Right hindlimb (tissue), 1 donor: Measurements from ENCODE around the gene MNS1.
"Not testable (repeated sequence)": the region's sequence is repeated elsewhere in the genome, so short reads cannot be mapped to it uniquely, and the experiment has no call there.

ENCODE experiments used
- DNase-seq: peaks from one replicate; pipeline ENCODE4 v3.0.0-alpha.2; 2018

MNS1 gene

DNA sequence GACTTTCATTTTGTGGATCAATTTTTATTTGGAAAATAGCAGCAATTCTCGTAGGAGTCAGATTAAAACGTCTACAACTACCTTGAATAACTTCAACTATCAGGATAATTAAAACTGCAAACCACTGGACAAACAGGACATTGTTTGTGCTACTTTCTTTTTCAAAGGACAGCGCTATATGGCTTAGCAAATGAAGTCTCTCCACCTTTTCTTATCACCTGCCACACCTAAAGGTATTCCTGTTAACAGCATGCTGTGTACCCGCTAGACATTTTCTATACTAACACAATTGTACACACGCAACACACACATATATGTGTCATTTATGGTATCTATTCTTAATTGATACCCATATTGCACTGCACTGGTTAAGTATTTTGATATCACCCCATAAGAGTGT lies 19.2 kb downstream of the MNS1 start:
- DNase-seq: no peak

- DNase-seq: no peak
Observed at GRCh38 chr15:56442354-56442753, 22.6 kb downstream of the MNS1 start.

DNA sequence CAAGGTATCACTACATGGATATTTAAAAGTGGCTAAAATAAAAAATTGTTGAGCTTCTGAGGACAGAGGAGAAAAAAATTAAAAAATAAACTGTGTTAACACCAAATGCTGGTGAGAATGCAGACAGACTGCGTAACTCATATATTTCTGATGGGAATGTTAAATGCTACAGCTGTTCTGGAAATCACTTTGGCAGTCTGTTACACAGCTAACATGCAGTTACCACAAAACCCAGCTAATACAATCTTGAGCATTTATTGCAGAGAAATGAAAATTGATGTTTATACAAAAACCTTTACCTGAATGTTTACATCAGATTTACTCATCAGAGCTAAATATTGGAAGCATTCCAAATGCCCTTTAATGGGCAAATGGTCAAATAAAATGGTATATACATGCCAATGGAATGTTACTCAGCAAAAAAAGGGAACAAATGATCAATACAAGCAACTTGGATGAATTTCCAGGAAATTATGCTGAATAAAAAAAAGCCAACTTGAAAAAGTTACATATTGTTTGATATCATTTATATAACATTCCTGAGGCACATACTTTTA lies 24.6 kb downstream of the MNS1 start:
- no peak for DNase-seq

- no peak for DNase-seq
Observed at GRCh38 chr15:56432304-56432703, 32.6 kb downstream of the MNS1 start.

DNA sequence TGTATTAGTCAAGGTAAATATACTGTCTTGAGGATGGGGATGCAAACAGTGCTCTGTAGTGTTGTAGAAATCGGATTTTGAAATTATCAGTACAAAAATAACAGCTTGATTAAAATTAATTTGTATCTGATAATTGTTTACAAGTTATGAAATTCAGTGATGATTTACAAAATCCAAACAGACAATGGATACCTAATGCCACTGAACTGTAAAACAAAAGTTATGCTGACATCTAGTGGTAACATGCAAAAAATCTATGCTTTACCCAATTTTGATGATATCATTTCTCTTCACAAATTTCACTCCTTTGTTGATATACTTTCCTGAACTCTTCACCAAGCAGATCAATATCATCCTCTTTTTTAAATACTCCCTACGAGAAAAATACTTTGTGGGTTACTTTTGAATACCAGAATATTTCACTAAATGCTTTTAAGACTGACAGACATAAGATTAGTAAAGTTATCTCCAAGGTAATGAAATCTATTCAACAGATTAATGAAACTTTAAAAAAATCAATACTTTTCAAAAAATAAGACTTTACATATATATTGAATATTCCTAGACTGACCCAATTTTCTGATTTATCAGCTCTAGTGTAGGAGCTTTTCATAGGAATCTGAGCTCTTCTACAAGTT lies 36.0 kb downstream of the MNS1 start:
- DNase-seq: no peak

DNA sequence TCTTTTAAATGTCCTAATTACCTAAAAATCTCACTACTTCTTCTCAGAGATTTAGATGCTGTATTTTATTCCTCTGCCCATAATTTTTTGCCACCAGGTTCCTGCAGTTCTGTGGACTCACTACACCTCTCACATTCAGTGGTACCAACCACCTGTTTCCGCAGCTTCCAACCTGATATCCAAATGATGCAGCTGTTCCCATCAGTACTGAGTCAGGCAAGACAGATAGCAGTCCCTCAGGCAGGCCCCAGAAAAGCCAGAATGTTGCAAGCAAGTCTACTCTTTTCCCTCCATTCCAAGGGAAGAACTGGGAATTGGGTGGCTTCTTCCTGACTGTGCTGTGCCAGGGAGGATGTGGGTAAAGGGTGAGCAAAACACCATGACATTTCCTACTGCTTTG lies 39.0 kb downstream of the MNS1 start:
- no peak for DNase-seq

GRCh38 chr15:56425276-56425675 lies 39.7 kb downstream of the MNS1 start:
- DNase-seq: no peak

GRCh38 chr15:56413114-56413733 lies 51.7 kb downstream of the MNS1 start:
- not testable (repeated sequence) for DNase-seq

DNA sequence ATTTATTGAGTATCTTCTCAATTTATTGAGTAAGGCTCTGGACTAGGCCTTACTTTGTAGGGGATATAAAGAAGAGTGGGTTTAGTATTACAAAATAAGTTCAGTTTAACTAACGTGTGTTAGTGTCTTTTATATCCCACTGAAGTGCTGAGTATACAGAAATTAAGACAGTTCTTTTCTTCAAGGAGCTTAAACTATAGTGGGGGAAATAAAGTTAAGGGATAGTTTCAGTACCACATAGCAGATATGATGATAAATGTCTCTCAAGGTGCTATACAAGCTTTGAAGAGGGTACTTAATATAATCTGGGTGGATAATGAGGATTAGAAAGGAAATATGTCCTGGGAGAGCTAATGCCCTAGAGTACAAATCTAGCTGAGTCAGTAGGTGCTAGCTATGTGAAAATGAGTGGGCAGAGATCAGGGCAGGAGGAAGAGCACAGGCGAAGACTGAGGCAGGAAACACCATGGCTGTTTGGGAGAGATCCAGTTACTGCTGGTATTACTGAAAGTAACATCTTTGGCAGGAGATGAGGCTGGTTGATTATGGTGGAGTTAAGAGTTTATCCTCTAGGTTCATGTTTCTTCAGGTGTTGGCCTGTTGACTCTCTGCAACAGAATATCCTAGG lies 53.7 kb downstream of the MNS1 start:
- DNase-seq: no peak

DNA sequence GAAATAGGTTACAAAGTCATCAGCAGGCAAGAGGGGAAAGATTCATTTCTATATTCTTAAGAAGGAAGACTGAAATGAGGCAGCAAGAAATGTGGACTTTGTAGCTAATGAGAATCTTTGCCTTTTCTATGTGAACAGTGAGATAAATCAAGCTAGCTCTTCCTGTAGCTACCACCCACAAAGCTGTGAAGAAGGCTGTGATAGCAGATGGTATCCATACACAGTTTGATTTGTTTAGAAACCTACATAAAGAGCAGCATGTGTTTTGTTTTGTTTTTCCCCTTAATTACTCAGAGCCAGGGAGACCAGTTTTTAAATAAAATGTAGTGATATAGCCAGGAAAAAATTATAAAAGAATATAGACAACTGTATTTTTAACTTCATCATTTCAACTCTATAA lies 54.2 kb downstream of the MNS1 start:
- no peak for DNase-seq

DNA sequence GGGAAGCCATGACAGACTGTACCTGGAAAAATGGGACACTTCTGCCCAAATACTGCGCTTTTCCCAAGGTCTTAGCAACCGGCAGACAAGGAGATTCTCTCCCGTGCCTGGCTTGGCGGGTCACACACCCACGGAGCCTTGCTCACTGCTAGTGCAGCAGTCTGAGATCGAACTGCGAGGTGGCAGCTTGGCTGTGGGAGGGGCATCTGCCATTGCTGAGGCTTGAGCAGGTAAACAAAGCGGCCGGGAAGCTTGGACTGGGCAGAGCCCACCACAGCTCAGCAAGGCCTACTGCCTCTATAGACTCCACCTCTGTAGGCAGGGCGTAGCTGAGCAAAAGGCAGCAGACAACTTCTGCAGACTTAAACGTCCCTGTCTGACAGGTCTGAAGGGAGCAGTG lies 65.7 kb downstream of the MNS1 start:
- not testable (repeated sequence) for DNase-seq

GRCh38 chr15:56397325-56397724 lies 67.6 kb downstream of the MNS1 start:
- not testable (repeated sequence) for DNase-seq

- no peak for DNase-seq
Observed at GRCh38 chr15:56394909-56395308, 70.0 kb downstream of the MNS1 start.

GRCh38 chr15:56393277-56393676 lies 71.7 kb downstream of the MNS1 start:
- no peak for DNase-seq

DNA sequence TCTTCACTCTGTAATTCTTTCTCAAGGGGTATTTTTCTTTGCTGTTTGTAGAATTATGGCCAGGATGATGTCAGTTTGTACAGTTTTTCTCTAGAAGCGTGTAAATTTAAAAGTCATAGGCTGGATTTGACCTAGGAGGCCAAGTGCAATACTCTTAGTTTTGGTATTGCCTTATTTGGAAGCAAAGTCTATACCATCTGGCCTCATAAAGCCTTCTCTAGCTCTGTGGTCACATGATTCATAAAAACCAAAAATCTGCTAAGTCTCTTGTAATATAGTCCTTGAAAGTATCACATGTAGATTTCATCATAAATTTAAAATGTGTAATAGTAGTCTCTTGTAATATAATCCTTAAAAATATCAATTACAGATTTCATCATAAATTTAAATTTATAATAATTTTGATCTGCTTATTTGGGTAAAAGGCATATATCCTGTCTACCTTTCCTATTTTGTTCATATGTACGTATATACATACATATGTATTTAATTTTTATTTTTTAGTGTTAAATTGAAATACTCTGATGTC lies 74.1 kb downstream of the MNS1 start:
- DNase-seq: no peak

DNA sequence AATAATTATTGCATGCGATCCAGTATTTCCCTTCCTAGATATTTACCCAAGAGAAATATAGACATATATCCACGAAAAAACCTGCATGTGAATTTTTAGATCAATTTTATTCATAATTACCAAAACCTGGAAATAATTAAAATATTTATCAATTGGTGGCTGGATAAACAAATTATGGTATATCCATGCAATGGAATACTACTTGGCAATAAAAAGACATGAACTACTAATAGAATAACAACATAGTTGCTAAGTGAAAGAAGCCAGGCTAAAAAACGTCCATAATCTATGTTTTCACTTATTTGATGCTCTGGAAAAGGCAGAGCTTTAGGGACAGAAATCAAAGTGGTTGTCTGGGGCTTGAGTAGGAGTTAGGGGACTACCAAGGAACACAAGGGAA lies 79.0 kb downstream of the MNS1 start:
- DNase-seq: no peak

- no peak for DNase-seq
Observed at GRCh38 chr15:56383010-56383409, 81.9 kb downstream of the MNS1 start.
